GM19324 (cell line): Measurements from ENCODE around the gene ANKRD33B.

ENCODE experiments used
- ATAC-seq: cut with Tn5 transposase; IDR thresholded peaks from one replicate; pipeline ENCODE4 v1.9.1; 2021; ENCODE audit warnings: mild to moderate bottlenecking, moderate library complexity; ENCODE audit not compliant: unreplicated experiment, low FRiP score

Gene ANKRD33B

DNA sequence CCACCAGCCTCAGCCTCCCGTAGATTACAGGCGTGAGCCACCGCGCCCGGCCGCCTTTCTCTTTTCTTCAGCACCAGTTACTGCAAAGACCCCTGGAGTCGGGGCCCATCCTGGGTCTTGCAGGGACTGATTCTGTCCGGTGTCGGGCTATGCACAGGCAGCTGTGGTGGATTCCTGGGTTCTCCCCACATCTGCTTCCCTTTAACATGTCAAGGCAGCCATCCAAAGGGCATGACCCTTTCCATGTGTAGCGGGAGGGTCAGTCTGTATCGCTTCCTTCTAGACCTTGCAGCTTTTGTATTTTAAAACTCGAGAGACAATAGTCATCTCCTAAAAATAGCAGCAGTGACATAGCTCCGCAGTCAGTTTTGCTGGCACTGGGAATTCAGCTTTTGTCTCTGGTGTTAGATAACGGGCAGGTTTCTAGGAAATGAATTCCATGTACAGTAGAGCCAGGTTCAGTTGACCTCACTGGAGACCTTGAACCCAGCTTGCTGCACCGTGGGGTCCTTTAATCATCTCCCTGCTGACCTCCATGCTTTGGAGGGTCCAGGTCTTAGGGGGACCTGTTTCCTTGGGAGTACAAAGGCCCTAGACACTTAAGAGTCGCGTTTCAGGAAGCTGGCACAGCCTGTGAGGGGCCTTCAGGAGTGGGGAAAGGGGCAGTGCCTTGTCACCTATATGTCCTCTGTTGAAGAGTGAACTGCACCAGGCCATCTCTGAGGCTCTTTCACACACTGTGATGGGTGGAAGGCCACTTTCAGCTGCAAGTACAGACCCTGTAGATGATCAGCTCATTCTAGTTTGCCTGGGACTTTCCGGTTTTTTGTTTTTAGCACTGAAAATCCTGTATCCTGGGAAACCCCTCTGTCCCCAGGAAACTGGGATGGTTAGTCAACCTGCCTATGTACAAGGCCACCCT is 13.8 kb downstream of the ANKRD33B start:
- ATAC-seq: no peak

DNA sequence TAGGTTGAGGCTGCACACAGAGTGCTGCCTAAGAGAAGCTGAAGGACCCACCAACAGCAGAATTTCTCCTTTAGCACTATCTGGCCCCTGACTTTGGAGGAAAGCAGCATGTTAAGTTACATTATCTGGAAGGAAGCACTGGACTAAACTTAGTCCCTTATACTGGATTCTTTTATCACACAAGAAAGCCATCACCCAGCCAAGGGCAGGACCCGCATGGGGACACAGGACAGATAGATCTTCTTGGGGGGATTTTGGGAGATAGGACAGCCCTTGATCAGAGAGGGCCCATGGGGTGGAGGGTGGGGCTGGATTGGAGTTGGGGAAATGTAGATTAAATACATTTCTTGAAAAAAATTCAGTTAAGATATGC is 14.4 kb downstream of the ANKRD33B start:
- no peak for ATAC-seq

DNA sequence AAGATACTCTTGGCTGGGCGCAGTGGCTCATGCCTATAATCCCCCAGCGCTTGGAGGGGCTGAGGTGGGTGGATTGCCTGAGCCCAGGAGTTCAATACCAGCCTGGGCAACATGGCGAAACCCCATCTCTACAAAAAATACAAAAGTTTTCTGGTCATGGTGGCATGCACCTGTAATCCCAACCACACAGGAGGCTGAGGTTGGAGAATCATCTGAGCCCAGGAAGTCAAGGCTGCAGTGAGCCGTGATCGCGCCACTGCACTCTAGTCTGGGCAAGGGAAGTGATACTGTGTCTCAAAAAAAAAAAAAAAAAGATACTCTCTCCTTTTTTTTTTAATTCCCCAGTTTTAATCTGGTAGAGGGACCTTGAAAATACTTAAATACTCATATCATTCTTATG is 15.0 kb downstream of the ANKRD33B start:
- peak; percentile 51 for ATAC-seq

DNA sequence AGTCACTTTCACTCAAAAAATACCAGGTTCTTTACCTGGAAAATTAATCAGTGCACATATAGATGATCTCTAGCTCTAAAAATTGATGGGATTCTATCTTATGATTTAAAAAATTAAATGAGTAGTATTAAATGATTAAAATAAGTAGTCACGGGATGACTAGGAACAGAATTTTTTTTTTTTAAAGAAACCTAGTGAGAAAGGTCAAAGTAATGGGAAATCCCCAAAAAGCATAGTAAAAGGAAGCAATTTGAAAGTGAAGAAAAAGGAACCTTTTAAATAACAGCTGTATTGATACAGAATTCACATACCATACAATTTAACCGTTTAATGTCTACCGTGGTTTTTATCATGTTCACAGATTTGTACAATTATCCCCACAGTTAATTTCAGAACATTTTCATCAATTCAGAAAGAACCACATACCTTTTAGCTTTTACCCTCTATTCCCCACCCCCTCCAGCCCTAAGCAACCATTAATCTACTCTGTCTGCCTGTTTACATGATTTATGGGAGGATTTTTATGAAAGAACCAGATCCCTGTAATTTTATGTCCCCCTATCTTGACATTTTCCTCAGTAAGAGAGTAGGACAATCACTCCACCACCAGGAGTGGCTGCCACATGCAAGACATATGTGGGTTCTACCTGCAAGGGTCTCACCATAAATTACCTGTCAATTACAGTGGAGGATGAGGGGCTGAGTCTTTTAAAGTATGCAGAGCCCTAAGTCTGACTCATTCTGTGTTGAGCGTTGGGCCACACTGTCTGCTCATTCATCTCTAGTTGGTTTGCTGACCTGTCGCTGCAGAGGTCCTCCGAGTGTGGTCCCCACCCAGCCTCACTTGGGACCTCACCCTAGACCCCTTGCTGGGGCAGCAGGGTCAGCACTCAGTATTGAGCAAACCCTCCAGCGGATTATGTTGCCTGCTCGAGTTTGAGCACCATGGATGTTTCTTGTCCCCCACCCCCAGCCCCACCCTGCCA is 16.0 kb downstream of the ANKRD33B start:
- no peak for ATAC-seq

DNA sequence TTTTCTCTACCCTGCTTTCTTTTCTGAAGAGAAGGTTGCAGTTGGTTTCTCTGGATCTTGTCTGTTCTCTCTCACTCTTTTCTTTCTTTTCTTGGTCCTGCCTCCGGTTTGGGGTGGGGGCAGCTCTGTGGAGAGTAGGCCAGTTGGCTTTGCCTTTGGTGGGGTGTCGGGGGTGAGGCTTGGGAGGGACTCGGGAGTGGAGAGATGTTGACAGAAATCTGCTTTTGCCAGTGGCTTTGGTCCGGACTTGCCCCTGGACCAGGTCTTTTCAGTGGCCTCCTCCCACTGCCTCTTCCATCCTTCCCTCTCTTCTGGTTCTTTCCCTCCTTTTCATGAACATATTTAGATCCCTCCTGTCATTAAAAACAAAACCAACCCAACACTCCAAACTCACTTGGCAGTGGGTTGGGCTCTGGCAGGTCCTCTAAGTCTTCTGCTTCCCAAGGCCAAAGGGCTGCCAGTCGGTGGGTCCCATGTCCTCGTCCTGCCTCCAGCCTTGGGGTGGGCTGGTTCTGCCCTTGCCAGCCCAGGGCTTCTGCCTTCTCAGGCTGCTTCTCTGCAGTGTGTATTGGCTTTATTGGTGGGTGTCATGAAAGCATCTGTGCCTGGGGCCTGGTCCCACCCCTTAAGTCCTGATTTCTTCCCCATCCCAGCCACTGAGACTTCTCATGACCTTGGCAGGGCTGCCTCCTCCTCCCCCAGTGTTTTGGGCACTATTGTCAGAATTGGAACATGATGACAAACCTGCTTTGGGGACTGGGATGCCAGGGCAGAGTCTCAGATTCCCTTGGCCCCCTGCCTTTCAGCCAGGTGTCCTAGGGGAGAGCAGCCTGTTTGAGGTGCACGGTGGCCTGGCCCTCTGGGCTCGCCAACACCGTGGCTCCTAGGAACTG is 16.9 kb downstream of the ANKRD33B start:
- ATAC-seq: no peak

DNA sequence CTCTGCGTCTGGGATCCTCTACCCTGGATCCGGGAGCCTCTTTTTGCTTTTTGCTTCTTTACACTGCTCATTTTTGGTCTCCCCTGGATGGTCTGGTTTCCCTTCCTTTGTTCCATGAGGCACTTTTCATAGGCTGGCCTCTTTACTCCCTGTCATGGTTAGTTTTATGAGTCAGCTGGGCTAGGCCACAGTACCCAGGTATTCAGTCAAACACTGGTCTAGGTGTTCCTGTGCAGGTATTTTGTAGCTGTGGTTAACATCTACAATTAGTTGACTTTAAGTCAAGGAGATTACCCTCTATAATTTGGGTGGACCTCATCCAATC is 17.5 kb downstream of the ANKRD33B start:
- ATAC-seq: no peak

DNA sequence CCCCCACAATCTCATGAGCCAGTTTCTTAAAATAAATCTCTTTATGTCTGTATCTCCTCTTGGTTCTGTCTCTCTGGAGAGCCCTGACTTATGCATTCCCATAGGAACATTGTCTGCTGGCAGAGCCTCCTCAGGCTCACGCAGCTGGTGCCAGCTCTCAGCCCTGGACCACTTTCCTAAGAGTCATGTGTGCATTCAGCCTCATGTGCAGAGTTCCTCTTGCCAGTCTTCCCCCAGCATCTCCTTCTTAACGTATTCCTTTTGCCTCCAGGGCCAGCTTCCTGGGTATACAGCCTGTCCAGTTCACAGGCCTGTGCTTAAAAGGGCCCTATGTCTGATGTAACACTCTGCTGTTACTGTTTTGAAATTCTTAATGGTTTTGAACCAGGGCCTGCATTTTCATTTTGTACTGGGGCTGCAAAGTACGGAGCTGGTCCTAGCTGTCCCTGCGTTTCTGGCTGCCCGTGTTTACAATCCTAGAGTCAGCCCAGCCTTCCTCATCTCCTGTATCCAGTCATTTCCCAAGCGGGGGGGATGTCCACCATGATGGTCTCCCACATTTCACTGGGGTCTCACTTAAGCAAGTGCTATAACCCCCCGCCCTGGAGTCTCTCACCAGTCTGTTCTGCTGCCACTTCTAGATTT is 18.1 kb downstream of the ANKRD33B start:
- no peak for ATAC-seq

DNA sequence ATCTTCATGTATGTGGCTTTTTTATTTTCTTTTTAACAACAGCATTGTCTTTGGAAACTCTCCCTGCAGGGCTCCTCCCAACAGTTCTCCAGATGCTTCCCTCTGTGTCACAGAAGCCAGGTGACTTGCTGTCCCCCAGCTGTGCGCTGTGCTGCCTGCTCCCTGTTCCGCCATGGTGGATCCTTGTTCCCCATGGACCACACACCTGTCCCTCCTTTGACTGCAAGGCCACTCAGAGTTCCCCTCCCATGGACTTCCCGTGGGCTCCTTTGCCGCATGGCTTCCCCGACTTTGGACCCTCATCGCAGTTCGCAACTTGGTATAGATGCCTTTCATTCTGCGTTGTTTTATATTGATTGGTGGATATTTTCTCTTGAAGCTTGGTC is 18.6 kb downstream of the ANKRD33B start:
- ATAC-seq: no peak

DNA sequence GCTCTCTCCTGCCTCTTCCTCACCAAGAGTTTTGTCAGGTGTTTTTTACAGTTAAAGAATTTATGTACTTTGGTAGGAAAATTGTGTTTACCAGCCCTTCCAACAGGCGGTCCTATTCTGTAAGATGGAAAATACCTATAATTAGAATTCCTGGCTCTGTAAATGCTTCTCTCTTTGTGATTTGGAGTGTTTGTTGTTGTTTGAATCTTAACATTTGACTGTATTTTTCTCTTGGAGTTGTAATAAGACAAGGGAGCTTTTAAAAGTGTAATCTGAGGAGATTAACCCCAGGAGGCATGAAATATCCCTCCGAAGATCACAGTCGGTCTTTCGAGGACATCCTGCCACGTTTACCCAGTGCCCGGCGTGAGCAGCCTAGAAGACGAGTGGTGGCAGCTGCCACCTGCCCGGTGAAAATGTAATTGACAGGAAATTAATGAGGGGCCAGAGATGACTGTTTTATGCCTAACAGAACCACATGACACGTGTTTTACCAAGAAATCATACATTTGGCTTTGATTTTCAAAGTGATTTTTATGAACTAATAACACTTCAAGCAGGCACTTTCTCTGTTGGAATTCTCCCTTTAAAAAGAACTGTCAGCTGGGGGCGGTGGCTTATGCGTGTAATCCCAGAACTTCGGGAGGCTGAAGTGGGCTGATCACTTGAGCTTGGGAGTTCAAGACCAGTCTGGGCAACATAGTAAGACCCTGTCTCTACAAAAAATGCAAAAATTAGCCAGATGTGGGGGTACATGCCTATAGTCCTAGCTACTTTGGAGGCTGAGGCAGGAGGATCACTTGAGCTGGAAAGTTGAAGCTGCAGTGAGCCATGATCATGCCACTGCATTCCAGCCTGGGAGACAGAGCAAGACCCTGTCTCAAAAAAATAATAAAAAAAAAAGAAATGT is 20.0 kb downstream of the ANKRD33B start:
- no peak for ATAC-seq

DNA sequence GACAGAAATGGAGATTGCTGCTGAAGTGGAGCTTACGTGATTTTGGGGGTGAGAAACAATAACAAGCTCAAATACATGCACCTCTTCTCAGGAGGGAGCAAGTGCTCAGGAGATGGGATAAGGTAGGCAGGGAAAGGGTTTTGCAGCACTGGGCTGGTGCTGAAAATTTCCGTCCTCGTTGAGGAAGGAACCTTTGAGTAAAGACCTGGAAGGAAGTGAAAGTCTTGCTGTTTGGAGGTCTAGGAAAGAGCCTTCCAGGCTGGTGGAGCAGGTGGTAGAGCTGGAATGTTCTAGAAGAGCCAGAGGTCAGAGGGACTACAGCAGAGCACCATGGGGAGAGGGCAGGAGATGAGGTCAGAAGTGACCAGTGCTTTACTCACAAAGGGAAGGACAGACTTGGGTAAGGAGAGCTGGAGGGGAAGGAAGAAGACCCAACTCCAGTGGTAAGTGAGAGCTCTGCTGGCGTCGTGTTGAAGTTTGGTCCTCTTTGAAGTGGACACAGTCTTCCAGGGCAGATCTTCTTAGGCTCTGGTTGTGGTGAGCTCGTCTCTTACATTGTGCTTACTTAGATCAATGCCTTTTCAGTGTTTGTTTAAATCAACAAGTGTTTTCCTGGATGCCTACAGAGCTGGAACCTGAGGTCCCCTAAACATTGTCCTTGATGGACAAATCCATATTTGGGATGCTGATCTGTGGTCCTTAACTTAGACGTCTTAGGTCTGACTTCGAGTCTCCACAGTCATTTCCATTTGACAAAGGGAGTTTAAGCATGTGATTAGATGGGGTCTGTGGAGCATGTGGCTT is 21.0 kb downstream of the ANKRD33B start:
- no peak for ATAC-seq

DNA sequence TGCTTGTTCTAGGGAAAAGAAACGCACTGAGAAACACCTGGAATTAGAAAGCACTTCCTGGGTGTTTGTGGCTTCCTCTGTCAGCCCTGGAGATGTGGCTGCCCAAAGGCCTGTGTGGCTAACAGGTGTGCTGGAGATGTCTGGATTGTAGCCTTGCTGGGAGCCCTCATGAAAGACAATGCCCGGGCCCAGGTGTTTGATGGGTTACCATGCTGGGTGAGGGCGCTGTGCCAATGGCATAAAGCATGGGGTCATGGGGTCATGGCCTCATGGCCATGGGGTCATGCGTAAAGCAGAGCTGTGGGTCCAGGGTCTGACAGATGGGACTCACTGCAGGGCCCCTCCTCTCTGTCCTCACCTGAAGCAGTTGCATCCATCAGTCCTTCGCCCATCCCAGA is 21.6 kb downstream of the ANKRD33B start:
- ATAC-seq: no peak

DNA sequence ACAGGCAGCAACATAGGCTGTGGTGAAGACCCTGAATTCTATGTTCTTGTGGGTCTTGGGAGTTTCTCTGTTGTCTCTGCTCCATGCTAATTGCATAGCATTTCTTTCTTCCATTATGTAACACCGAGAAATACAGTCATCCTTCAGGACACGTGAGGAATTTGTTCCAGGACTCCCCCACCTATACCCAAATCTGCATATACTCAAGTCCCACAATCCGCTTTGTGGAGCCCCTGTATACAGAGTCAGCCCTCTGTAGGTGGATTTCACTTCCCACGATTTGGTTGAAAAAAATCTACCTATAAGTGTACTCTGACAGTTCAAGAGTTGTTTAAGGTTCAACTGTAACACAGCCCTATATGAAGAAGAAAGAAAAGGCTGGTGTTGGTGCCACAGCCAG is 22.1 kb downstream of the ANKRD33B start:
- ATAC-seq: no peak

DNA sequence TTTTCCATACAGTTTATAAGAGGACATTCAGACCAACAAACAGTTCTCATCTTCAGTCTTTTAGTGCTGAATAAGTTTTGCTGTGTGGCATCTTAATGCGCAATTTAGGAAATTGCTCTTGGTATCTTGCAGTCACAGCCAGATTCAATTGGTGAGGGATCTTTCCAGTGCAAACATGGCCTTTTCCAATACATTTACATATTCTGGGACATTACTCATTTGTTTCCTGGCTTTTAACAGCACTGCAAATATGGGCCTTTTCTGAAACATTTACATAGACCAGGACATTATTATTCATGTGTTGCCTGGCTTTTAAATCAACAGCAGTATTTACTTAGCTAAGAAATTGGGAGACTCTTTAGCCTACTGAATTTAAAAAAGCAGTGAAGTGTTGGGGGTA is 22.7 kb downstream of the ANKRD33B start:
- no peak for ATAC-seq

DNA sequence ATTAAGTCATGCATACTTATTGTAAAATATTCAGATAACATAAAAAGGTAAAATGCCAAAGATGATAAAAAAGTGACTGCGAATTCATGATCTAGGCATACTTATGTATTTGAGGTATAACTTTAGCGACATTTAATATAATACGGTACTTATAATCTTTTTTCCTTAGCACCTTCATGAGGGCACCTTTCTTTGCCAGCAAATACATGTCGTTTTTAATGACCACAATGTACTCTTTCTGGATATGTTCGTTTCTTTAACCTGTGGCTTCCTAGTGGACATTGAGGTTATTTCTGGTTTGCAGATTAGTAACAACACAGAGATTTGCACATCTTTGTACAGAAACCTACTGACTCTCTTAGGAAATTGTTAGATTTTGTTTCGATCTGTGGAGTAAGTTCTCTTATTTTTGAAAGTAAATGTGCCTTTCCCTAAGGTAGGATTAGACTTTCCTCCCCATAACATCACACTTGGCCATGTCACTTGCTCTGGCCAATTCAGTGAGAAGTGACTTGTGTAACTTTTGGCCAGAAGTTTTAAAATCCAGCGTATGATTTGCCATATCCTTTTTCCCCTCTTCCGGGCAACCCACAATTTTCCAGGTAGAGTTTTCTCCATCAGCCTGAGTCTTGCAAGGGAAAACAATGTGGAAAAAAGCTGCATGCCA is 24.4 kb downstream of the ANKRD33B start:
- ATAC-seq: no peak

DNA sequence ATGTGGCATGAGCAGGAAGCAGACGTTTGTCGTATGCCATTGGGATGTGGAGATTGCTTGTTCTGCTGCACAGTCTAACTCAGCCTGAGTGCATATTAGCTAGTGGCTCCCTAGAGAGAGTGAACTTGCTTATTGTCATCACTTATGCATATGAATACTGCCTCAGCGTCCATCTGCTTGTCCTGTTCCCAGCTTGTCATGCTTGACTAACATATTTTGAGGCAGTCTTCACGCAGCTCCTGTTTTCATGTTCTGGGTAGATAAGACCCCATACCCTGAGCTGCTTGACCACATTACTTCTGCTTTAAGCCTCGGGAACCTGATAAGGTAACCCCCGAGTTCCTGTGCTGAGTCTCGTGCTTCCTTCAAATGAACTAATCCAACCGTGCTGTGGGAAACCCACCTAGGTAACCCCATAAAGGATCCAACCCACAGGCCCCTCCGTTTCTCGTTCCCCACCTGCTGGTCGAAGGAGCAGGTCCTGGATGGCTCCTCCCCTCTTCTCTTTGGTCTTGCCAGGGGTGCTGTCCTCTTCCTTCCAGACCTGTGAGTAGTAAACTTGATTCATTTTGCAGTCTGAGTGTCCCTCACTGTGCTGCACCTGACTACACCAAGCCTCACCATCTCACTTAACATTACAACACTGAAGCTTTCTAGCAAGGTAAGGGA is 25.0 kb downstream of the ANKRD33B start:
- no peak for ATAC-seq

DNA sequence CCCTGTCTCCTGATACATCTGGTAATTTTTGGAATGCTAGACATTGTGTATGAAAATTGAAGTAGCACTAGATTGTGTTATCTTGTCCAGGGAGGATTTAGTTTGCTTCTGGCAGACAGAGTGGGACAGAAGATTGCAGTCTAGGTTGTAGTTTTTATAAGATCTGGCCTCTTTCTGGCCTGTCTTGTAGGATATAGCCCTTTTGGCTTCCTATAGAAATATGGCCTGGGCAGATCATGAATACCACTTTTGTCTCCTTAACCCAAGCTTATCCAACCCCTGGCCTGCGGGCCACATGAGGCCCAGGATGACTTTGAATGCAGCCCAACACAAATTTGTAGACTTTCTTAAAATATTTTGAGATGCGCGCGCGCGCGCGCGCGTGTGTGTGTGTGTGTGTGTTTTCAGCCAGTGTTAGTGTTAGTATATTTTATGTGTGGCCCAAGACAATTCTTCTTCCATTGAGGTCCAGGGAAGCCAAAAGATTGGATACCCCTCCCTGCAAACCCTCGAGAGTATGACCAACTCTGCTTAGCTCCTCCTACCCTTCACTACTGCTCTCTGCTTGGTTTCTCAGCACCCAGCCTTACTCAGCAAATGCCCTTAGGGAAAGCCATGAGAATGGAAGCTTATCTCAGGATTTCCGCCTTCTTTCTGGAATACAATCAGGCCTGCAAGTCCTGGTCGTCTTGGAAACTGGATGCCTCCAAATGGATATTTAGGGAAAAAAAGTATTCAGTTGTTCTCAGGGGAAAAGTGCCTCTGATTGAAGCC is 26.5 kb downstream of the ANKRD33B start:
- no peak for ATAC-seq
